Measurements from ENCODE around the gene TRMT112.

DNA sequence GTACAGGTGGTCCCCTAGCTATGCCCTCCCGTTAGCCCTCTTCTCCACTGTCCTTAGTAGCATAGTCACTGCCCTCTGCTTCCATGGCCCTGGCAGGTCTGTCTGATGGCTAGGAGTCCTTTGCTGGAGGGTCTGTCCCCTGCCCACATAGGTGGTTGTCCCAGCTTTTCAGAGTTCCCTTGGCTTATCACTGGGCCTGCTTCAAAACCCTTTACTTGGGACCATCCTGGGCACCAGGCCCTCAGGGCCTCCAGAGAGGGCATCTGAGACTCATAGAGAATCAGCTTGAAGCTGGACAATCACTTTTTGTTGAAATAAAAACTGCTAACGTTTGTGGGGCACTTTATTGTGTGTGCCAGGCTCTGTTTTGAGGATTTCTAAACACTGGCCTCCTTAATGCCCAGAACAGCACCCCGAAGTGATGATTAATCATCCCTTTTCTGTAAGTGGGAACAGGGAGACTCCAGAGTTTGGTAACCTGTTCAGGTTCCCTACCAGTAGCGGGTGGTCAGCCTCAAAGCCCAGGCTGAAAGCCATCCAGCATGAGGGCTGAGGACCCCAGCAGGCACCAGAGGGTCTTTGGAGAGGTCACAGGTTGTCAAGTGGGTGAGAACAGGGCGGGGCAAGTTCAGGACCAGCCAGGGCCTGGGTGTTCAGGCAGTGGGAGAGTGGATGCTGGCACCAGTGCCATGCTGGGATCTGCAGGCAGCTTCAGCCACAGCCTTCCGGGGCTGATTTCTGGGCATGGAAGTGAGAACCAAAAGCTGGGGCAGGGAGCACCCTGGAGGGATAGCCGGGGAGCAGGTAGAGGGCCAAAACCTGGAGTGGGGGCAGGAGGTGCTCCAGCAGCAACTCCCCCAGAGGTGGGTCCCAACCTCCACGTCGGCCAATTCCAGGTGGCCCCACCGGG, 26.8 kb downstream of the TRMT112 start:
- TF ChIP-seq, protein P1, sequence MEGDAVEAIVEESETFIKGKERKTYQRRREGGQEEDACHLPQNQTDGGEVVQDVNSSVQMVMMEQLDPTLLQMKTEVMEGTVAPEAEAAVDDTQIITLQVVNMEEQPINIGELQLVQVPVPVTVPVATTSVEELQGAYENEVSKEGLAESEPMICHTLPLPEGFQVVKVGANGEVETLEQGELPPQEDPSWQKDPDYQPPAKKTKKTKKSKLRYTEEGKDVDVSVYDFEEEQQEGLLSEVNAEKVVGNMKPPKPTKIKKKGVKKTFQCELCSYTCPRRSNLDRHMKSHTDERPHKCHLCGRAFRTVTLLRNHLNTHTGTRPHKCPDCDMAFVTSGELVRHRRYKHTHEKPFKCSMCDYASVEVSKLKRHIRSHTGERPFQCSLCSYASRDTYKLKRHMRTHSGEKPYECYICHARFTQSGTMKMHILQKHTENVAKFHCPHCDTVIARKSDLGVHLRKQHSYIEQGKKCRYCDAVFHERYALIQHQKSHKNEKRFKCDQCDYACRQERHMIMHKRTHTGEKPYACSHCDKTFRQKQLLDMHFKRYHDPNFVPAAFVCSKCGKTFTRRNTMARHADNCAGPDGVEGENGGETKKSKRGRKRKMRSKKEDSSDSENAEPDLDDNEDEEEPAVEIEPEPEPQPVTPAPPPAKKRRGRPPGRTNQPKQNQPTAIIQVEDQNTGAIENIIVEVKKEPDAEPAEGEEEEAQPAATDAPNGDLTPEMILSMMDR (conservative IDR thresholded peaks at IDR 0.05; ENCODE audit: low read length): no peak
- TF ChIP-seq EZH2phosphoT487 (IDR thresholded peaks at IDR 0.05; ENCODE audit: borderline replicate concordance, low read depth, low read length): no peak

Measured in OCI-LY7 (cell line).